Parathyroid adenoma (tissue), 2 donors: ENCODE results near the gene TIMM29.
A peak's percentile ranks its signal among the peaks of the same experiment; 100 is the strongest.
"Not testable (repeated sequence)": the region's sequence is repeated elsewhere in the genome, so short reads cannot be mapped to it uniquely, and the experiment has no call there.

Experiments used
- H2AFZ ChIP-seq: fragments of 300-600 bp; sonication (generic); one replicate; pipeline ENCODE4 v1.7.0; 2017; ENCODE audit warnings: antibody characterized with exemption, mild to moderate bottlenecking
- H3K27ac ChIP-seq: fragments of 300-600 bp; sonication (generic); one replicate; pipeline ENCODE4 v1.7.0; 2017
- H3K27me3 ChIP-seq: fragments of 300-600 bp; sonication (generic); one replicate; pipeline ENCODE4 v1.7.0; 2017; ENCODE audit warnings: low read length; ENCODE audit not compliant: control insufficient read depth, insufficient read depth
- H3K36me3 ChIP-seq: fragments of 300-600 bp; sonication (generic); one replicate; pipeline ENCODE4 v1.7.0; 2017; ENCODE audit warnings: low read length; ENCODE audit not compliant: control insufficient read depth, insufficient read depth
- H3K4me1 ChIP-seq: fragments of 300-600 bp; sonication (generic); one replicate; pipeline ENCODE4 v1.7.0; 2017; ENCODE audit warnings: control low read depth
- H3K4me2 ChIP-seq: fragments of 300-600 bp; sonication (generic); one replicate; pipeline ENCODE4 v1.7.0; 2017; ENCODE audit warnings: low read length
- H3K4me3 ChIP-seq: fragments of 300-600 bp; sonication (generic); one replicate; pipeline ENCODE4 v1.7.0; 2017; ENCODE audit warnings: low read depth, low read length
- H3K79me2 ChIP-seq: fragments of 300-600 bp; sonication (generic); one replicate; pipeline ENCODE4 v1.7.0; 2017; ENCODE audit warnings: control low read depth
- H3K9ac ChIP-seq: fragments of 300-600 bp; sonication (generic); one replicate; pipeline ENCODE4 v1.7.0; 2017; ENCODE audit warnings: mild to moderate bottlenecking
- H3K9me3 ChIP-seq: fragments of 300-600 bp; sonication (generic); one replicate; pipeline ENCODE4 v1.7.0; 2017; ENCODE audit warnings: low read length; ENCODE audit not compliant: control insufficient read depth
- CTCF ChIP-seq: fragments of 300-600 bp; sonication (generic); IDR thresholded peaks from one replicate; pipeline ENCODE4 v1.7.0; 2017; ENCODE audit warnings: antibody characterized with exemption, mild to moderate bottlenecking
- donor health status: primary hyperparathyroidism.

The TIMM29 gene

GRCh38 chr19:10946958-10947657 is 18.5 kb downstream of the TIMM29 start:
- TF ChIP-seq CTCF: no peak
- no peaks in the 10 kb centered on the region for H3K79me2 ChIP-seq
- H3K4me3 ChIP-seq: no peak overlapping the region
- no peaks in the 10 kb centered on the region for H3K9me3 ChIP-seq
- no peak overlapping the region for H3K9ac ChIP-seq
- no peak overlapping the region for H3K27ac ChIP-seq
- no peak overlapping the region for H3K4me2 ChIP-seq
- H3K4me1 ChIP-seq: no peaks in the 10 kb centered on the region
- H3K36me3 ChIP-seq: no peaks in the 10 kb centered on the region
- peak overlapping the region; percentile 60 for H2AFZ ChIP-seq
- H3K27me3 ChIP-seq: no peaks in the 10 kb centered on the region

DNA sequence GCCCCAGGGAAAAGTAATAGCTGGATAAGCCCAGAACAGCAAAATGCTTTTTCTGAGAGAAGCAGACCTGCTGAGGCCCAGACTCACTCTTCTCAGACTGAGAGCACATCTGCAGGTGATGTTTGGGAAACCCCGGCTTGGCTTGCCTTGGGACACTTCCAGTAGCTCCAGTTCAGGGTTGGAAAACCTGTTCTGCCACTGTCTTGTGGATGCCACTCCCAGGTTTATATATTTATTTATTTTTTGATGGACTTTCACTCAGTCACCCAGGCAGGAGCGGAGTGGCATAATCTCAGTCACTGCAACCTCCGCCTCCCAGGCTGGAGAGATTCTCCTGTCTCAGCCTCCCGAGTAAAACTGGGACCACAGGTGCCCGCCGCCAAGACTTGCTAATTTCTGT is 24.2 kb downstream of the TIMM29 start:
- no peak overlapping the region for H3K4me3 ChIP-seq
- no peaks in the 10 kb centered on the region for H3K9me3 ChIP-seq
- H3K4me1 ChIP-seq: peaks cover 10% of the 10 kb centered on the region
- peak overlapping the region; percentile 46 for H2AFZ ChIP-seq
- H3K79me2 ChIP-seq: no peaks in the 10 kb centered on the region
- H3K27ac ChIP-seq: peak overlapping the region; percentile 62
- no peak overlapping the region for H3K9ac ChIP-seq
- H3K27me3 ChIP-seq: no peaks in the 10 kb centered on the region
- no peak for TF ChIP-seq CTCF
- H3K36me3 ChIP-seq: no peaks in the 10 kb centered on the region
- no peak overlapping the region for H3K4me2 ChIP-seq

DNA sequence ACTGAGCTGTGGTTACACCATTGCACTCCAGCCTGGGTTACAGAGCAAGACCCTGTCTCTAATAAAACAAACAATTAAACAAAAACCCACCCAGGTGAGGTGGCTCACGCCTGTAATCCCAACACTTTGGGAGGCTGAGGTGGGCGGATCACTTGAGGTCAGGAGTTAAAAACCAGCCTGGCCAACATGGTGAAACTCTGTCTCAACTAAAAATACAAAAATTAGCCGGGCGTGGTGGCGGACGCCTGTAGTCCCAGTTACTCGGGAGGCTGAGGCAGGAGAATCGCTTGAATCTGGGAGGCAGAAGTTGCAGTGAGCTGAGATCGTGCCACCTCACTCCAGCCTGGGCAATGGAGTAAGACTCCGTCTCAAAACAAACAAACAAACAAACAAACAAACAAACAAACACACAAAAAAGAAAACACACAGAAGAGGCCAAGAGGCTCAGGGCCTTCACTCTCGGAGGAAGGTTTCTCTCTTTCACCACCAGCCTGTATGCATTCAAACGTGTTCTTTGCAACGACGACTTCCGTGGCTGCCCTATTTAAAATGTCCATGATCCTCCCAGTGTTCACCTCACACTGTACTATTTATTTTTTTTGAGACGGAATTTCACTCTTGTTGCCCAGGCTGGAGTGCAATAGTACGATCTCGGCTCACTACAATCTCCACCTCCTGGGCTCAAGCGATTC is 30.8 kb downstream of the TIMM29 start:
- not testable (repeated sequence) for H2AFZ ChIP-seq, H3K4me1 ChIP-seq, H3K9ac ChIP-seq, H3K9me3 ChIP-seq, H3K27me3 ChIP-seq, H3K36me3 ChIP-seq
- Histone ChIP-seq H3K27ac (peak overlapping the region; percentile 95), H3K4me3 (peak overlapping the region; percentile 77), H3K4me2 (peak overlapping the region; percentile 97), H3K79me2 (peaks cover 27% of the 10 kb centered on the region)

GRCh38 chr19:10960314-10961072 is 31.9 kb downstream of the TIMM29 start, which contains the start of gene SMARCA4:
Gene SMARCA4 (plus strand): TSS chr19:10961030. CDS start chr19:10984152, 23,122 bp downstream.
- Histone ChIP-seq H3K36me3 (no peaks in the 10 kb centered on the region), H3K4me3 (peak within 1 kb of the TSS; percentile 85), H3K4me2 (peak within 1 kb of the TSS; percentile 97), H3K9ac (peak within 1 kb of the TSS; percentile 41), H3K27me3 (no peaks in the 10 kb centered on the region), H3K27ac (peak within 1 kb of the TSS; percentile 95), H2AFZ (peak within 1 kb of the TSS; percentile 96), H3K4me1 (peaks cover 8% of the 10 kb centered on the region), H3K79me2 (peaks cover 37% of the 10 kb centered on the region), H3K9me3 (no peaks in the 10 kb centered on the region)
- no peak for TF ChIP-seq CTCF
